ENCODE data around the gene AFG1L.

AFG1L gene

GRCh38 chr6:108331982-108332381 is 37.1 kb downstream of the AFG1L start:
- Histone ChIP-seq H3K4me1 (ENCODE audit: insufficient read depth, insufficient read length) (no peaks in the 10 kb centered on the region), H3K9me3 (ENCODE audit: insufficient read depth, low read length) (no peaks in the 10 kb centered on the region), H3K36me3 (ENCODE audit: insufficient read depth, insufficient read length, low read length) (peaks cover 3% of the 10 kb centered on the region), H3K9ac (ENCODE audit: insufficient read length, low read depth) (no peak overlapping the region), H3K27me3 (ENCODE audit: insufficient read depth, insufficient read length) (no peaks in the 10 kb centered on the region), H3K4me3 (ENCODE audit: insufficient read length, low read depth) (no peak overlapping the region)
- TF ChIP-seq SUZ12 (IDR thresholded peaks at IDR 0.05; ENCODE audit: extremely low read depth, insufficient read depth, insufficient read length) (no peak), ZNF274 (IDR thresholded peaks at IDR 0.05; ENCODE audit: low read depth, low read length) (no peak), YY1 (IDR thresholded peaks at IDR 0.05; ENCODE audit: insufficient read depth, insufficient read length) (no peak)
- no peak for DNase-seq (ENCODE audit: low read depth, low spot score)

GRCh38 chr6:108336971-108337370 is 42.1 kb downstream of the AFG1L start:
- TF ChIP-seq YY1 (IDR thresholded peaks at IDR 0.05; ENCODE audit: insufficient read depth, insufficient read length) = no peak
- TF ChIP-seq SUZ12 (IDR thresholded peaks at IDR 0.05; ENCODE audit: extremely low read depth, insufficient read depth, insufficient read length) = no peak
- TF ChIP-seq ZNF274 (IDR thresholded peaks at IDR 0.05; ENCODE audit: low read depth, low read length) = no peak
- H3K9me3 ChIP-seq (ENCODE audit: insufficient read depth, low read length) = no peaks in the 10 kb centered on the region
- H3K36me3 ChIP-seq (ENCODE audit: insufficient read depth, insufficient read length, low read length) = no peaks in the 10 kb centered on the region
- DNase-seq (ENCODE audit: low read depth, low spot score) = no peak
- H3K27me3 ChIP-seq (ENCODE audit: insufficient read depth, insufficient read length) = no peaks in the 10 kb centered on the region
- H3K4me3 ChIP-seq (ENCODE audit: insufficient read length, low read depth) = no peak overlapping the region
- no peaks in the 10 kb centered on the region for H3K4me1 ChIP-seq (ENCODE audit: insufficient read depth, insufficient read length)
- H3K9ac ChIP-seq (ENCODE audit: insufficient read length, low read depth) = no peak overlapping the region

DNA sequence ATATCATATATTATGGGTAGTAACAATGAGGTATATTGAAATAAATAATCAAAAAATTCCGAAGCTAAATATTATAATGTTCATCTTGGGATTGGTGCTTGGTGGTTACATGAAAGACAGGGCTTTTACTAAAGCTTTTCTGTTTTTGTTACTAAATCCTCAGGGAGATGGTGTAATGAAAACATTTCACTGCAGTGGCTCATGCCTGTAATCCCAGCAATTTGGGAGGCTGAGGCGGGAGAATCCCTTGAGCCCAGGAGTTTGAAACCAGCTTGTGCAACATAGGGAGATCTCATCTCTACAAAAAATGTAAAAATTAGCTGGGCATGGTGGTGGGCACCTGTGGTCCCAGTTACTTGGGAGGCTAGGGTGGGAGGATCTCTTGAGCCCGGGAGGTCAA is 42.9 kb downstream of the AFG1L start:
- TF ChIP-seq YY1 (IDR thresholded peaks at IDR 0.05; ENCODE audit: insufficient read depth, insufficient read length) = no peak
- no peak for TF ChIP-seq ZNF274 (IDR thresholded peaks at IDR 0.05; ENCODE audit: low read depth, low read length)
- TF ChIP-seq SUZ12 (IDR thresholded peaks at IDR 0.05; ENCODE audit: extremely low read depth, insufficient read depth, insufficient read length) = no peak
- Histone ChIP-seq H3K9me3 (ENCODE audit: insufficient read depth, low read length) (no peaks in the 10 kb centered on the region), H3K36me3 (ENCODE audit: insufficient read depth, insufficient read length, low read length) (no peaks in the 10 kb centered on the region), H3K4me3 (ENCODE audit: insufficient read length, low read depth) (no peak overlapping the region), H3K27me3 (ENCODE audit: insufficient read depth, insufficient read length) (no peaks in the 10 kb centered on the region), H3K4me1 (ENCODE audit: insufficient read depth, insufficient read length) (no peaks in the 10 kb centered on the region), H3K9ac (ENCODE audit: insufficient read length, low read depth) (no peak overlapping the region)
- DNase-seq (ENCODE audit: low read depth, low spot score) = no peak

GRCh38 chr6:108341372-108341771 is 46.5 kb downstream of the AFG1L start:
- DNase-seq (ENCODE audit: low read depth, low spot score) = no peak
- H3K4me1 ChIP-seq (ENCODE audit: insufficient read depth, insufficient read length) = no peaks in the 10 kb centered on the region
- no peaks in the 10 kb centered on the region for H3K27me3 ChIP-seq (ENCODE audit: insufficient read depth, insufficient read length)
- no peak overlapping the region for H3K9ac ChIP-seq (ENCODE audit: insufficient read length, low read depth)
- TF ChIP-seq YY1 (IDR thresholded peaks at IDR 0.05; ENCODE audit: insufficient read depth, insufficient read length) = no peak
- no peak for TF ChIP-seq SUZ12 (IDR thresholded peaks at IDR 0.05; ENCODE audit: extremely low read depth, insufficient read depth, insufficient read length)
- no peak for TF ChIP-seq ZNF274 (IDR thresholded peaks at IDR 0.05; ENCODE audit: low read depth, low read length)
- no peaks in the 10 kb centered on the region for H3K36me3 ChIP-seq (ENCODE audit: insufficient read depth, insufficient read length, low read length)
- no peaks in the 10 kb centered on the region for H3K9me3 ChIP-seq (ENCODE audit: insufficient read depth, low read length)
- H3K4me3 ChIP-seq (ENCODE audit: insufficient read length, low read depth) = no peak overlapping the region

GRCh38 chr6:108343894-108344293 is 49.0 kb downstream of the AFG1L start:
- Histone ChIP-seq H3K4me3 (ENCODE audit: insufficient read length, low read depth) (no peak overlapping the region), H3K36me3 (ENCODE audit: insufficient read depth, insufficient read length, low read length) (no peaks in the 10 kb centered on the region), H3K9ac (ENCODE audit: insufficient read length, low read depth) (no peak overlapping the region), H3K4me1 (ENCODE audit: insufficient read depth, insufficient read length) (no peaks in the 10 kb centered on the region), H3K27me3 (ENCODE audit: insufficient read depth, insufficient read length) (no peaks in the 10 kb centered on the region), H3K9me3 (ENCODE audit: insufficient read depth, low read length) (no peaks in the 10 kb centered on the region)
- no peak for TF ChIP-seq ZNF274 (IDR thresholded peaks at IDR 0.05; ENCODE audit: low read depth, low read length)
- TF ChIP-seq SUZ12 (IDR thresholded peaks at IDR 0.05; ENCODE audit: extremely low read depth, insufficient read depth, insufficient read length) = no peak
- TF ChIP-seq YY1 (IDR thresholded peaks at IDR 0.05; ENCODE audit: insufficient read depth, insufficient read length) = no peak
- no peak for DNase-seq (ENCODE audit: low read depth, low spot score)

DNA sequence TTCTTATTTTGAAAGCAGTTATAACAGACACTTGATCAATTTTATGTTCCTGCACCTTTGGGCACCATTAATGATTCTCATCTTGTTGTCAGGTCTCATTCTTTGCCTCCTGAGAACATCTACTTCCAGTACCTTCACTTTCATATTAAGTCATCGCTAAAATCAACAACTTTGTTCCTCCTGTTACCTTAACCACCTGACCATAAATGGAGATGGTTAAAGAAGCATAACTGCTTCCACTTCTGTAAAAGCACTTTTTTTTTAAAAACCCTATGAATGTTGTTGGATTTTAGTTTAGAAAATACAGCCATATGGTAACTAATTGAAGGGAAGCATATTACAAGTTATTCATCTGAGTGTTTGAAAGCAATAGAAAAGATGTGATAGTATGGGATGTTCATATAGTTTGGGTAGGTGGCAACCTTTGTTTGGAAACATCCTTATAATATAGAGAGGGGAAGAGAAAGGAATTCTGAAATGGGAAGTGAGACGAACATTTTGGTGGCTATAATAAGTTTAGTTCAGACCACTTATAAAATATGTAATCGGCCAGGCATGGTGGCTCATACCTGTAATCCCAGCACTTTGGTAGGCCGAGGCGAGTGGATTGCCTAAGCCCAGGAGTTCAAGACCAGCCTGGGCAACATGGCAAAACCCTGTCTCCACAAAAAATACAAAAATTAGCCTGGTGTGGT is 53.9 kb downstream of the AFG1L start:
- TF ChIP-seq YY1 (IDR thresholded peaks at IDR 0.05; ENCODE audit: insufficient read depth, insufficient read length) = no peak
- Histone ChIP-seq H3K36me3 (ENCODE audit: insufficient read depth, insufficient read length, low read length) (no peaks in the 10 kb centered on the region), H3K4me1 (ENCODE audit: insufficient read depth, insufficient read length) (no peaks in the 10 kb centered on the region), H3K9me3 (ENCODE audit: insufficient read depth, low read length) (no peaks in the 10 kb centered on the region), H3K27me3 (ENCODE audit: insufficient read depth, insufficient read length) (no peaks in the 10 kb centered on the region), H3K4me3 (ENCODE audit: insufficient read length, low read depth) (no peak overlapping the region), H3K9ac (ENCODE audit: insufficient read length, low read depth) (no peak overlapping the region)
- DNase-seq (ENCODE audit: low read depth, low spot score) = no peak

GRCh38 chr6:108350528-108350927 is 55.7 kb downstream of the AFG1L start:
- no peak for DNase-seq (ENCODE audit: low read depth, low spot score)
- TF ChIP-seq SUZ12 (IDR thresholded peaks at IDR 0.05; ENCODE audit: extremely low read depth, insufficient read depth, insufficient read length) = no peak
- TF ChIP-seq YY1 (IDR thresholded peaks at IDR 0.05; ENCODE audit: insufficient read depth, insufficient read length) = no peak
- no peak for TF ChIP-seq ZNF274 (IDR thresholded peaks at IDR 0.05; ENCODE audit: low read depth, low read length)
- Histone ChIP-seq H3K27me3 (ENCODE audit: insufficient read depth, insufficient read length) (no peaks in the 10 kb centered on the region), H3K9me3 (ENCODE audit: insufficient read depth, low read length) (no peaks in the 10 kb centered on the region), H3K36me3 (ENCODE audit: insufficient read depth, insufficient read length, low read length) (no peaks in the 10 kb centered on the region), H3K4me3 (ENCODE audit: insufficient read length, low read depth) (no peak overlapping the region), H3K4me1 (ENCODE audit: insufficient read depth, insufficient read length) (no peaks in the 10 kb centered on the region), H3K9ac (ENCODE audit: insufficient read length, low read depth) (no peak overlapping the region)
